NT2/D1 (cell line): ENCODE measurements around the gene CA4.

ENCODE experiments used
- YY1 ChIP-seq: IDR thresholded peaks from 2 replicates; pipeline ENCODE4 v1.6.1; 2011; ENCODE audit not compliant: insufficient read length, insufficient read depth
- ZNF274 ChIP-seq: IDR thresholded peaks from 2 replicates; pipeline ENCODE4 v1.6.1; 2011; ENCODE audit warnings: mild to moderate bottlenecking, low read depth, low read length

DNA sequence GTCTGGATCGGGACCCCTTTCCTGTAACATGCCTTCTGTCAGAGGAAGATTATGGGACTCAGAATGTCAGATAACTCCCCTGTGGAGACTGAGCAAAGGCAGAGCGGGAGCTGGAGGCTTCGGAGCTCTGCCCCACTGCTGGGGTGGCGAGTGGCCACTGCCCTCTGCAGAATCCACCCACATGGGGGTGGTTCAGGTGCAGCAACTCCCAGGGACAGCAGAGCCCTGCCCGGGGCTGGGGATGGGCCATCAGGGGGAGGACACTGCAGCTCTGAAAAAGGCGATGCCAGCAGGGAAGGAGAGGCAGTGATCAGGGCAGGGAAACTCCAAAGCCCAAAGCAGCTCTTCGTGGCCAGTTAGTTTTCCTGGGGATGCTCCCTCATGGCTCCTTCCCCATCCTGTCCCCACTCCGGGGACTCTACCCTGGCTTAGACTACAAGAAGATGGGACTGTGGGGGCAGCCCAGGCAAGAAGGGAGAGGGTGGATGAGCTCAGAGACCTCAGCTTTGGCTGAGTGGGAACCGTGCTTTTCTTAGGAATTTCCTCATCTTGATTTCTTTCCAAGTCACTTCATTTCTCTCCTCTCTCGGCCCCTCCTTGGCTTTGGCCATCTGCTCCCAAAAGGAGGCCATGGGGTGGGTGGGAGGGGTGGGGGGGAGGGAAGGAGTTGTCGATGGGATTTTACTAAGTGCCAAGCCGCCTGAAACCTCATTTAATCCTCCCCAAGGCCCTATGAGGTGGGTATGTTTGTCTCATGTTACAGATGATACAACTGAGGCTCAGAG, 4.0 kb downstream of the CA4 start:
- TF ChIP-seq YY1: no peak
- no peak for TF ChIP-seq ZNF274
